ENCODE data around the gene DBF4.

- TF ChIP-seq CTCF (conservative IDR thresholded peaks at IDR 0.05) (no peak), ZFX (IDR thresholded peaks at IDR 0.05) (no peak)
Observed at GRCh38 chr7:87935384-87935706, 59.1 kb downstream of the DBF4 start.

Measured in C4-2B (cell line).